GM19023 (cell line): ENCODE results near the gene TMEM235.

Experiments
- ATAC-seq: cut with Tn5 transposase; IDR thresholded peaks from one replicate; pipeline ENCODE4 v1.9.1; 2021; ENCODE audit warnings: mild to moderate bottlenecking, moderate library complexity; ENCODE audit not compliant: unreplicated experiment

The TMEM235 gene

DNA sequence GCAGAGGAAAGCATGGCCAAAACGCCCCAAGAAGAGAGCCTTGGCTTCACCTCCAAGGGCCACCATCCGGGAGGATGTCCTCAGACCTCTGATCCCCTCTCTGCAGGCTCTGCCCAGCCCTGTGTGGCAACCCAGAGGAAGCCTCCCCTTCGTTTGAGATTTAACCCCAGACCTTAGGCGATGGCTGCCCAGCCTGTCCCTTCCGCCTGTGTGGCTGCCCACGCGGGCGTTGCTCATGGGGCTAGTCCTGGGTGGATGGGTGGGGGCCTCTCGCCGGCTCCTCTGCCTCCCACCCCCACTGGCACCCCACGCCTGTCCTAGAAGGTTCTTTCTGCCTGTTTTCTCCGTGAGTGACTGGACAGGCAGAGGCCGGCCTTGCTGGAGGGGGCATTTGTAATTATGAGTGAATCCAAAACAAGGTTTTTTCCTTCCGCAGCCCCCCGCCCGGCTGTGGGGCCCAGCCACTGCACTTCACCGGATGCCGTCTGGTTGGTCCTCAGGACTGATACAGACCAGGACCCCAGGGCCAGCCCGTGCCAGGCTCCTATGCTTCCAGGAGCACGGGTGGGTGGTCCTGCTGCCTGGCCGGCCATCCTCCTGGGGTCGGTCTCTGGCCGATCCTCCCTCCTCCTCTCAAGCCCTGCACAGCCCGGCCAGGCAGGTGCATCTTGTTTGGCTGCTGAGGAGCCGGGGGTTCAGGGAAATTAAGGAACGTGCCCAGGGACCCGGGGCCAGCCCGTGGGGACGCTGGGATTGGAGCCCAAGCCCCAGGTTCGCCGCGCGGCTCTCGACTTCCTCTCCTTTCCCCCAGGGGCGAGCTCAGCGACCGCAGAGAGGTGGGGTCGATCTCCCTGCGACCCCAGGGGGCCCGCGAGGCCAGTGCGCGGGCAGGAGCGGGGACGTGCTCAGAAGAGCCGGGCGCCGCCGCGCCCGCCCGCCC is at the start of gene TMEM235:
Gene TMEM235, plus strand, starts transcription at position 636 of the 940 bp plus-strand sequence. CDS start 393 bp downstream, outside the sequence.
- ATAC-seq, result no peak

DNA sequence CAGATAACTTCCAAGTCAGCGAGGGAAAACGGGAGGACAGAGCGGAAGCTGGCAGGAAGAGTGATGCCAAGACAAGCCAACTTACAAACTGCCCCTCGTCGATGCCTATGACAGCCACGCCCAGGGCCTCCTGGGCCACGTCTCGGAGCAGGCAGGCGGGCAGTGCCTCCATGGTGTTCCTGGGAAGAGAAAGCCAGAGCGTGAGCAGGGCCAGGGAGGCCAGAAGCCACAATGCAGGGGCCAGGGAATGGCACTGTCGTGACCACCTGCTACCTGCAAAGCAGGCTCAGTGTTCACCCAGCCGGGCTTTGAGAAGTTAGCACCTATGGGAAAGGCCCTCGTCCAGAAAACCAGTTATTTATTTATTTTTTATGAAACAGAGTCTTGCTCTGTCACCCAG is 48.9 kb upstream of the TMEM235 start:
- no peak for ATAC-seq

DNA sequence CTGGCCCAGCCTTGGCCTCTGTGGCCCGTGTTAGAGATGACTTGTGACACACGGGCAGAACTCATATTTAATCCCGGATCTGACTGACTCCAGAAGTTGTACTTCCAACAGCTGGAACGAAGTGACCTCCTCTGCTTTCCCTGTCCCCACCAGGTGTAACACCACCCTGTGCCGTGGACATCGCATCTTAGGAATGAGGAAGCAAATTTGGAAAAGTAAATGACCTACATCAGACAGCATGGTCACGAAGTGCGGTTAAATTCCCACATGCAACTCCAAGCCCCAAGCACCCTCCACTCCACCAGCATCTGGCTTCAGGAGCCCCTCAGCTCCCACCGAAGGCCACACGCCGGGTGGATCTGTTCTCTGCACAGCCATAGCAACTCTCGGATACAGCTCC is 47.5 kb upstream of the TMEM235 start:
- ATAC-seq, result no peak

DNA sequence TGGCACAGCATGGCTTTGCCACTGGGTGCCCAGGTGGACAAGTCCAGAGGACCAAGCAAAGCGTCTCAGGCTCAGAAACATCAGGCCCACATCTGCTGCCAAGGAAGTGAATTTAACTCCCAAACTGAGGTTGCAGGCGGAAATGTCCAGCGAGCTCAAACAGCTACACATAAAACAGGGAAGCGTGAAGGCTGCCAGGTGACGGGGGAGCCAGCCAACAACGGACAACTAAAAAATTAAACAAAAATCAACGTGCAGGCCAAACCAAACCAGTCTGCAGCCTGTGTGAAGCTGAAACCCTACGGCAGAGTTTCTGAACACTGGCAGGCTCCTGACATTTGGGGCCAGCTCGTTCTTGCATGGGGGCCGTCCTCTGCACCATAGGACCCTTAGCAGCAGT is 47.1 kb upstream of the TMEM235 start:
- ATAC-seq, result no peak

DNA sequence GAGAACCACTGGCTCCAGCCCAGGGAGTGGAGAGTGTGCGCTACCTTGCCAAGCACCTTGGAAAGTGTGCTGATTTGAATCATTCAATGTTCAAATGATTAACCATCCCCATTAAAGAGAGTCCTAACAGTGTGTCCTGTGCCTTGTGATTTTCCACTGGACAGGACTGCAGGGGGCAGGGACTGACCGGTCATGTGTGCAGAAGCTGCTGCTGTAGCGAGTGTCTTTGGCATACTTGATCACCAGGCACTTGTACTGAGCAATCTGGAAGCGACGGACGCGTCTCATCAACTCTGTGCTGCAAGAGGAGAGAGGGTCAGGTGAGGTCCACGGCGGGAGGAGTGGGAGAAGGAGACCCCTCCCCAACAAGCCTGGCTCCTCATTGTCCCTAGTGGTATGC is 46.6 kb upstream of the TMEM235 start:
- no peak for ATAC-seq

DNA sequence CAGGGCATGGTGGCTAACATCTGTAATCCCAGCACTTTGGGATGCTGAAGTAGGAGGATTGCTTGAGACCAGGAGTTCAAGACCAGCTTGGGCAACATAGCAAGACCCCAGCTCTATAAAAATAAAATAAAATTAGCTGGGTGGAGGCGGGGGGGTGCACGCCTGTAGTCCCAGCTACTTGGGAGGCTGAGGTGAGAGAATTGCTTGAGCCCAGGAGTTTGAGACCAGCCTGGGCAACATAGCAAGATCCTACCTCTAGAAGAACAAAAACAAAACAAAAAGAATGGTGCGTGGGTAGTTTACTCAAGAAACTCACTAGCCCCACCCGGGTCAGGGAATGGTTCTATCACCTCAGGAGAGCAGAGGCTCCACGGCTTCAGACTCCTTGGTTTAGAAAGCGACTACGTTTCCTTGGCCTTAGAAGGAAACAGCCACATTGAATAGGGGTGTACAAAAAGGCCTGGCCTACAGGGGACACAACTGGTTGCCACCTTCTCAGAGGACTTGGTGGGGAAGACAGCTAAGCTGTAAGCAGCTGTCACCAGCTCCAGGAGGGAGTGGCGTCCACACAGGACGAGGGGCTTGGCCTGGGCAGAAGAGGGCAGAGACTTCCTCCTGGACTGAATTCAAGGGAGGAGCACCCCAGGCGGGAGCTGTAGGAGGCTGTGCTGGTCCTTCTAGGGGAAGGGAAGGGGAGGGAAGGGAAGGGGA is 45.3 kb upstream of the TMEM235 start:
- ATAC-seq, result no peak

DNA sequence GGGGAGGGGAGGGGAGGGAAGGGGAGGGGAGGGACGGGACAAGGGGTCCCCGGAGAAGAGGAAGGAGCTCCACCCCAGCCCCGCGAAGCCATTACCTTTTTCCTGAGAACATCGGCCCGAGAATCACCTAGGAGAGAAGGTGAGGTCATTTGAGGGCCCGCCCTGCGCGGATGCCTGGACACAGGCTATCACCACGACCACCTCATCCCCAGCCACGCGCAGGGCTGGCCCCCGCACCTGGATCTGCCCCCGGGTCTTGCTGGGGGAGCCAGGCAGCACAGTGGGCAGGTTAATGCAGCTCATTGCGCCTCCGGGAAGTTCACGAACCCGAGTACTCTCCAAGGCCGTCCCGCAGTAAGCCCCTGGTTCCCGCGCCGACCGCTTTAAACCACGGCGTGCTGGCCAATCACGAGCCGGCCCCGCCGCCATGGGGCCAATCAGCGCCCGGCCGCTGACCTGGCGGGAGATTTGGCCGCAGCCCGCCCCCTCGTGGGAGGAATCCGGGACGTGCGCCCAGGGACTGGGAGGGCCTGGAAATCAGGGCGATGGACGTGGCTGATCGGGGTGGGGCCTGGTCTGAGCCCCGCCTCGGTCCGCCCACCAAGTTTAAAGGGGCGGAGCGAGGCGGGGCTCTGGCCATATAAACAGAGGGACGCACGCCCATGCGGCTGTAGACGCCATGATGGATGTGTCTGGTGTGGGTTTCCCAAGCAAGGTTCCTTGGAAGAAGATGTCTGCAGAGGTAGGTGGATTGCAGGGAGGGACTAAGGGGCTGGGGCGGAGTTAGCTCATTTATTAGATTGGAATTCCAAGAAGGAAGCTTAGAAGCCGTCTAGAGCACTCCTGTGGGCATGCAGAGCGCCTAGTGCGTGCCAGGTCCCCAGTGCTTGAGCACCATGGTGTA is 44.5 kb upstream of the TMEM235 start, which contains the start of the genes AFMID and TK1:
Gene AFMID, plus strand, starts transcription at position 671 of the 904 bp plus-strand sequence. Its CDS starts 9 bp downstream, at position 680.
Gene TK1, minus strand, starts transcription at position 361 of the 904 bp plus-strand sequence. Its CDS starts 58 bp downstream, at position 303.
- ATAC-seq, result peak; percentile 93

DNA sequence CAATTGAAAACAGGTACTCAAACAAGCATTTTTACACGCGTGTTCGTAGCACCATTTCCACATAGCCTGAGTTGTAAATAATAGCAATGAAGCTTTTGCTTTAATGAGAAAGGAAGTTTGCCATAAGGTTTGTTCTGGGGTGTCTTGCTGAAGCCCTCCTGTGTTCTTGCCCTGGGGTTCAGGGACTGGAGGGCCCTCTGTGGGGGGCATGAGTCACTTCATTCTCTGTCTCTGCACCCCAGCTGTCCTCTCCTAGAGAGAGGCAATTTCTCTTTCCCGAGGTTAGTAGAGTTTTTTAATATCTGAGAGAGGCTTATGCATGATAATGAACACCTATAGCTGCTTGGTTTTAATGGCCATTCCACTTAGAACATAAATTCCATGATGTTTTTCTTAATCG is 34.7 kb upstream of the TMEM235 start:
- ATAC-seq, result no peak

DNA sequence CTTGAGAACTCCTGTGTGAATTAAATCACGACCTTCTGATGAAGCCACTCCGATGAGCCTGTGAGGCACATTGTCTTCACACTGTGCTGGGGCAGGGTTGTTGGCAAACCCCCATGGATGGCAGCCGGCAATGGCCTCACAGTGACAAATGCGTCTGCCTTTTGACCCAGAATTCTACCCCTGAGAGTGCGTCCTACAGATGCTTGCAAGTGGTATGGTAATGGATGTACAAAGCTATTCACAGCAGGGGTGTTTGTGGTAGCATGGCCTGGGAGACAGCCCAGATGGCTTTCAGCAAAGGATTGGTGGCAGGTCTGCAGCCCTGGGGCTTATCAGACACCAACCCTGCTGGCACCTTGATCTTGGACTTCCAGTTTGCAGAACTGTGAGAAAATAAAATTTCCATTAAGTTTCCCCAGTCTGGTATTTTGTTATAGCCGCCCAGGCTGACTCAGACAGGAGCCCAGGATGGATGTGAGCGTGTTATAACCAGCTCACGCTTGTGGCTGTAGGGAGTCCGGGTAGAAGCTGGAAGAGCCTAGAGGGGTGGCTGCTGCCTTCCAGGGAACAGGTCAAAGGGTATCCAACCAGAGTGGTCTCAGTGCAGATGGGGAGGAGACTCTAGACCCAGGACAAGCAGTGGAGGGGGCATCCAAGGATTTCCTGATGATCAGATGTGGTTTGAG is 34.1 kb upstream of the TMEM235 start:
- ATAC-seq, result no peak

DNA sequence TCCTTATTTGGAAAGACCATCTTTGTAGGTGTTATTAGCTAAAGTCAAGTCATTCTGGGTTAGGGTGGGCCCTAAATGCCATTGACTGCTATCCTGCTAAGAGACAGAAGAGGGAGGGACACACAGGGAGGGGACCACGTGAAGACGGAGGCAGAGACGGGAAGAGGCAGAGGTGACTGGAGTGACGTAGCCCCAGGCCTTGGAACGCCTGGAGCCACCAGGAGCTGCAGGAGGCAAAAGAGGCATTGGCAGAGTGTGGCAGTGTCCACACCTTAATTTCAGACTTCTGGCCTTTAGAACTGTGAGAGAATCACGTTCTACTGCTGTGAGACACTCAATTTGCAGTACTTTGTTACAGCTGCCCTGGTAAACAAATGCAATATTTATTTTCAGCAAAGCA is 31.0 kb upstream of the TMEM235 start:
- no peak for ATAC-seq

DNA sequence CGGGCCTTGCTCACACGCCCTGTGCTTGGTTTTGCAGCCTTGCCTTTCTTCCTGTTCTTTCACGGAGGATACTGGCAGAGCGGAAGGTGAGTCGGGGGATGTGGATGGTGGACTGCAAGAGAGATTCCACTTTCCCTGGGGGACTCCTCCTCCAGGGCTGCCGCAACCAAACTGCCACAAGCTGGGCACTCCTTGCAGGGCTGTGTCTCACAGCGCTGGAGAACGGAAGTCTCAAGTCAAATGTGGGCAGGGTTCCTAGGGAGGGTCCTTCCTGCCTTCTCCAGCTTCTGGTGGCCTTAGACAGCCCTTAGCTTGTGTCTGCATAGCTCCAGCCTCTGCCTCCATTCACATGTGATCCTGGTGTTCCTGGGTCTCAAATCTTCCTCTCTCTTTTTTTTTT is 28.8 kb upstream of the TMEM235 start:
- no peak for ATAC-seq

DNA sequence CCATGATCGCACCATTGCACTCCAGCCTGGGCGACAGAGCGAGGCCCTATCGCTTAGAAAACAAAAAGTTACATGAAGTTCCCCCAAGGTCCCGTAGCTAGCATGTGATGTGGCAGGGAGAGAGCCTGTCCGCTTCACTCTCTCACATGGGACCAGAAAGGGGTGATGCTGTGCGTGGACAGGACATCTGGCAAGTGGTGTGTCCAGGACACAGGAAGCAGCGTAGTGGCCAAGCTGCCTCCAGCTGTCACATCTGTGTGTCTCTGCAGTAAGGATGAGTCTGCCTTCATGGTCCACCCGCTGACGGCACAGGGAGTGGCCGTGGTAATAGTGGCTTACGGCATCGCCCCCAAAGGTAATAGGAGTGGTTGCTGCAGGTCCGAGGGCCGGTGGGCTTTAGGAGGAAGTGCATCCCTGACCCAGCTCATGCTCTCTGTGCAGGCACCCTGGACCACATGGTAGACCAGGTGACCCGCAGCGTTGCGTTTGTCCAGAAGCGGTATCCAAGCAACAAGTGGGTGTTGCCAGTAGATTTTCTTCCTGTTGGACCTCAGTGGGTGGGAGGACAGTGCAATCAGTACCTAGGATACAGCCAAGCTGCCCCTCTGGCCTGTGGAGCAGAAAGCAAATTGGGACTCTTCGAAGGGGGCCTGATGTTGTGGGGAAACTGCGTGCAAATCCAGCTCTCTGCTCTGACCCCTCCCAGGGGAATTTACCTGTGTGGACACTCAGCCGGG is 26.9 kb upstream of the TMEM235 start:
- no peak for ATAC-seq

DNA sequence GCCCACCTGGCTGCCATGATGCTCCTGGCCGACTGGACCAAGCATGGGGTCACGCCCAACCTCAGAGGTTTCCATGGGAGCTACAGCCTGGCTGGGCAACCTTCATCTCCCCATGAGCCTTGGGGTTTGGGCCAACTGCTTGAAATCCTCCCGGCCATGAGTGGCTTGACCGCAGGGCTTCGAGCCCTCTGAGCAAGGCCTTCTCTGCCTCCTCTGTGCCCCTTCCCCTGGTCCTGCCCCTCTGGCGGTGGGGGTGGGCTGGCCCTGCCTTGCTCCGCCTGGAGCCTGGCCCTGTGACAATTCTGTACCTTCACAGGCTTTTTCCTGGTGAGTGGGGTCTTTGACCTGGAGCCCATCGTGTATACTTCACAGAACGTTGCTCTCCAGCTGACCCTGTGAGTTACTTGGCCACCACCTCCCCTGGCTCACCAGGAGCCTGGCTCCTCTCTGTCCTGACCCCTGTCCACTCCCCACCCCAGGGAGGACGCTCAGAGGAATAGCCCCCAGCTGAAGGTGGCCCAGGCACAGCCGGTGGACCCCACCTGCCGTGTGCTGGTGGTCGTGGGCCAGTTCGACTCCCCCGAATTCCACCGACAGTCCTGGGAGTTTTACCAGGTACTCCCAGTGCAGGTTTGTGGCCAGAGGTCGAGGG is 26.2 kb upstream of the TMEM235 start:
- ATAC-seq, result no peak

DNA sequence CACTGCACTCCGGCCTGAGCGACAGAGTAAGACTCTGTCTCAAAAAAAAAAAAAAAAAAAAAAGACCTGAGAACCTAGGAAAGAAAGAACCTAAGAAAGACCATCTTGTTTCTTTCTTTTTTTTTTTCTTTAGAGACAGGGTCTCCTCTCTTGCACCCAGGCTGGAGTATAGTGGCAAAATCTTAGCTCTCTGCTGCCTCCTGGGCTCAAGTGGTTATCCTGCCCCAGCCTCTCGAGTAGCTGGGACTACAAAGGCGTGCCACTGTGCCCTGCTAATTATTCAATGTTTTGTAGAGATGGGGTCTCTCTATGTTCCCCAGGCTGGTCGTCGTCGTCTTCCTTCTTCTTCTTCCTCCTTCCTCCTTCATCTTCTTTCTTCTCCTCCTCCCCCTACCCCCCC is 25.1 kb upstream of the TMEM235 start:
- ATAC-seq, result no peak

DNA sequence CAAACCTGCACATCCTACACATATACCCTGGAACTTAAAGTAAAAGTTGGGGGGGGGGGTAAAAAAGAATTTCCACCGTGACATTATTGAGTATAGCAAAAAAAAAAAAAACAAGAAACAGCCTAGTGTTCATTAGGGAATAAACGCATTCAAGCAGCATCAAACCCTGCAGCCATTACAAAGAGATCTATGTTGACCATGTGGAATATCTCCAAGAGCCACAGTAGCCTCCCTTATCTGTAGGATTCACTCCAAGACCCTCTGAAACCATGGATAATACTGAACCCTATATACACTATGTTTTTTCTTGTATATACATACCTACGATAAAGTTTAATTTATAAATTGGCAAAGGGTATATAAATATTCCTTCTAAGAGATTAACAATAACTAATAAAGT is 22.9 kb upstream of the TMEM235 start:
- no peak for ATAC-seq

DNA sequence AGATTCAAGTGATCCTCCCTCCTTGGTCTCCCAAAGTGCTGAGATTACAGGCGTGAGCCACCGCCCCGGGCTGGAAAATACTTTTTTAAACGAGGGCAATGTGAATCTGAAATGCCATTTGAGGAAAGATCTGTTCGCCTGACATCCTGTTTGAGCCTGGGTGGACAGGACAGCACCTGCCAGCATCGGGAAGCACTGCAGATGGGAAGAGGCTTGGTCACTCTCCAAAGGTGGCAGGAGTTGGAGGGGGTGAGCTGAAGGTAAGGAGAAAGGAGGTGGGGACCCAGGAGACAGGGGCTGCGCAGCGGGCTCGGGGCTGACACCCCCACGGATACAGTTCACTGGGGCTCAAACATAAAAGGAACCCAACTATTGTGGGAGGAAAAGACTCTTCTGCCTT is 21.3 kb upstream of the TMEM235 start:
- no peak for ATAC-seq

DNA sequence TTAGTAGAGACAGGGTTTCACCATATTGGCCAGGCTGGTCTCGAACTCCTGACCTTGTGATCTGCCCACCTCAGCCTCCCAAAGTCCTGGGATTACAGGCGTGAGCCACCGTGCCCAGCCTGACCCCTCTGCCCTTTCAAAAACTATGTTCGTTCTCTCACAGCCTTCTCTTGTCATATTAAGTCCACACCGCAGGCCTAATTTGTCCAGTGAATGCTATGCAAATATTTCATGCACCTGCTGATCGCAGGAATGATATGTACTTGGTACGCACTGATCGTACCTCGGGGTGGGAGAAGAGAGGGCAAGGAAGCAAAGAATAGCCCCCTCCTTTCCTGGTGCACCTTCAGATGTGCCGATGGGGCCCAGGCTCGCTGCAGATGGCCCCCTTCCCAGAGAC is 20.4 kb upstream of the TMEM235 start:
- ATAC-seq, result no peak

DNA sequence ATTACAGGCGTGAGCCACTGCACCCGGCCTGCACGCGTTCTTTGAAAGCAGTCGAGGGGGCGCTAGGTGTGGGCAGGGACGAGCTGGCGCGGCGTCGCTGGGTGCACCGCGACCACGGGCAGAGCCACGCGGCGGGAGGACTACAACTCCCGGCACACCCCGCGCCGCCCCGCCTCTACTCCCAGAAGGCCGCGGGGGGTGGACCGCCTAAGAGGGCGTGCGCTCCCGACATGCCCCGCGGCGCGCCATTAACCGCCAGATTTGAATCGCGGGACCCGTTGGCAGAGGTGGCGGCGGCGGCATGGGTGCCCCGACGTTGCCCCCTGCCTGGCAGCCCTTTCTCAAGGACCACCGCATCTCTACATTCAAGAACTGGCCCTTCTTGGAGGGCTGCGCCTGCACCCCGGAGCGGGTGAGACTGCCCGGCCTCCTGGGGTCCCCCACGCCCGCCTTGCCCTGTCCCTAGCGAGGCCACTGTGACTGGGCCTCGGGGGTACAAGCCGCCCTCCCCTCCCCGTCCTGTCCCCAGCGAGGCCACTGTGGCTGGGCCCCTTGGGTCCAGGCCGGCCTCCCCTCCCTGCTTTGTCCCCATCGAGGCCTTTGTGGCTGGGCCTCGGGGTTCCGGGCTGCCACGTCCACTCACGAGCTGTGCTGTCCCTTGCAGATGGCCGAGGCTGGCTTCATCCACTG is 17.3 kb upstream of the TMEM235 start, which contains the start of gene BIRC5:
Gene BIRC5, plus strand, starts transcription at position 238 of the 690 bp plus-strand sequence. Its CDS starts 64 bp downstream, at position 302.
- ATAC-seq, result peak; percentile 78
